K562 (cell line): ENCODE results near the gene MAPK4. TPM values are rescaled to one million over a fixed set of nuclear protein-coding genes. Genes with fewer than 3 reads are reported as not detected.

Source experiments
- ATAC-seq: fragments of 200-7000 bp; cut with Tn5 transposase; 3 replicates; pipeline ENCODE4 v1.9.1; 2020; ENCODE audit warnings: moderate library complexity
- BruUV-seq: library from RNA; stranded (reverse); fragments of 400-500 nt; replicated peaks from 2 replicates; lab custom pipeline; 2021; lab: Mats Ljungman, UMichigan
- CTCF ChIA-PET: fragments of 300-600 bp; formaldehyde crosslinking; extraction: SDS; loops from one replicate; lab custom pipeline; 2021; ENCODE audit warnings: low intra/inter-chr PET ratio; lab: Yijun Ruan, JAX
- POLR2A ChIA-PET: fragments of 300-600, 350-650 bp; sonication (Branson Sonifier 250); formaldehyde crosslinking; extraction: SDS; loops from one replicate; lab custom pipeline; 2021; ENCODE audit warnings: antibody characterized with exemption, inconsistent platforms; lab: Yijun Ruan, JAX
- DNase-seq, 4 experiments: peaks; one replicate each; pipeline versions ENCODE4 v3.0.0 to v3.0.0-alpha.2; 2011 to 2018; ENCODE audit warnings: low spot score in 3 of 4, mixed read lengths in 3 of 4; ENCODE audit errors: extremely low read depth in 1 of 4
- FAIRE-seq: peaks from 2 replicates; lab custom pipeline; 2011; peaks lifted over from hg19 to GRCh38; lab: Jason Lieb, UNC
- H2AFZ ChIP-seq: 2 replicates; pipeline ENCODE4 v1.6.0; 2011; ENCODE audit warnings: low read depth, low read length, control low read depth, inconsistent platforms
- H3K27ac ChIP-seq: fragments of 200-600 bp; 3 replicates; pipeline ENCODE4 v1.8.0; 2011; ENCODE audit warnings: low read depth, mild to moderate bottlenecking, control low read depth, inconsistent platforms, low read length, moderate library complexity, mixed read lengths; ENCODE audit errors: extremely low read depth
- H3K27me3 ChIP-seq, 2 experiments: fragments of 300-600 bp in 1 of 2; 2 replicates in 1 of 2; 3 replicates in 1 of 2; pipeline versions ENCODE4 v1.6.0 to v1.8.0; 2011; ENCODE audit warnings: inconsistent platforms in 2 of 2, low read length in 2 of 2, mild to moderate bottlenecking in 1 of 2, mixed read lengths in 1 of 2, moderate library complexity in 1 of 2; ENCODE audit not compliant: control insufficient read depth in 2 of 2, insufficient read depth in 2 of 2
- H3K36me3 ChIP-seq: fragments of 300-600 bp; 3 replicates; pipeline ENCODE4 v1.8.0; 2011; ENCODE audit warnings: mild to moderate bottlenecking, low read length, inconsistent platforms; ENCODE audit not compliant: control insufficient read depth, insufficient read depth
- H3K4me1 ChIP-seq, 2 experiments: fragments of 200-600 bp in 1 of 2; replicated peaks in 1 of 2; 2 replicates in 1 of 2; 3 replicates in 1 of 2; pipeline versions ENCODE4 v1.5.1 to v1.8.0; 2011; ENCODE audit warnings: inconsistent platforms in 2 of 2, low read length in 2 of 2, mild to moderate bottlenecking in 1 of 2, mixed read lengths in 1 of 2, moderate library complexity in 1 of 2; ENCODE audit not compliant: control insufficient read depth in 2 of 2, insufficient read depth in 2 of 2
- H3K4me2 ChIP-seq: 2 replicates; pipeline ENCODE4 v1.6.1; 2011; ENCODE audit warnings: low read length, control low read depth, inconsistent platforms, mixed read lengths; ENCODE audit not compliant: insufficient read depth
- H3K4me3 ChIP-seq: fragments of 200-600 bp; sonication (generic), shearing (Covaris generic); 2 replicates; pipeline ENCODE4 v1.5.1; 2016; ENCODE audit warnings: control low read depth, inconsistent platforms
- H3K79me2 ChIP-seq: fragments of 200-600 bp; 3 replicates; pipeline ENCODE4 v1.8.0; 2011; ENCODE audit warnings: low read length, inconsistent platforms; ENCODE audit not compliant: control insufficient read depth, insufficient read depth
- H3K9ac ChIP-seq, 2 experiments: 2 replicates each; pipeline versions ENCODE4 v1.6.0 to v1.6.1; 2011; ENCODE audit warnings: low read depth in 2 of 2, low read length in 2 of 2, control low read depth in 1 of 2, inconsistent platforms in 1 of 2, mild to moderate bottlenecking in 1 of 2, mixed read lengths in 1 of 2; ENCODE audit not compliant: insufficient read depth in 1 of 2
- H3K9me1 ChIP-seq: one replicate; pipeline ENCODE4 v1.6.0; 2011; ENCODE audit warnings: inconsistent platforms, mild to moderate bottlenecking, low read length, moderate library complexity; ENCODE audit not compliant: control insufficient read depth, insufficient read depth
- H3K9me3 ChIP-seq: replicated peaks from 2 replicates; pipeline ENCODE4 v1.5.1; 2011; ENCODE audit warnings: low read depth, low read length, inconsistent platforms; ENCODE audit not compliant: control insufficient read depth, insufficient read depth
- H4K20me1 ChIP-seq: replicated peaks from 2 replicates; pipeline ENCODE4 v1.6.1; 2011; ENCODE audit warnings: low read length, inconsistent platforms, mixed read lengths; ENCODE audit not compliant: control insufficient read depth, insufficient read depth
- ADNP ChIP-seq: fragments of 200-800 bp; sonication (Bioruptor generic); IDR thresholded peaks from 2 replicates; pipeline ENCODE4 v1.6.1; 2016; ENCODE audit warnings: missing genetic modification characterization, missing compliant biosample characterization
- CCNT2 ChIP-seq: IDR thresholded peaks from 2 replicates; pipeline ENCODE4 v1.6.1; 2011; ENCODE audit warnings: borderline replicate concordance, low read depth, mild to moderate bottlenecking, moderate library complexity, mixed read lengths, low read length; ENCODE audit not compliant: insufficient read length; ENCODE audit errors: extremely low read depth
- KDM5B ChIP-seq: fragments of 200-600 bp; sonication (generic); IDR thresholded peaks from 2 replicates; pipeline ENCODE4 v1.6.1; 2012; ENCODE audit warnings: low read depth, mild to moderate bottlenecking, moderate library complexity, low read length, control low read depth, inconsistent platforms; ENCODE audit not compliant: insufficient replicate concordance
- MNT ChIP-seq, 2 experiments: fragments of 450-650 bp; conservative IDR thresholded peaks; 2 replicates each; pipeline ENCODE4 v1.6.1; 2017; ENCODE audit warnings: mild to moderate bottlenecking in 2 of 2, moderate library complexity in 2 of 2
- NCOA6 ChIP-seq: fragments of 450-650 bp; IDR thresholded peaks from 2 replicates; pipeline ENCODE4 v1.6.1; 2017; ENCODE audit warnings: mild to moderate bottlenecking
- PTBP1 ChIP-seq: fragments of 200-400 bp; formaldehyde crosslinking; IDR thresholded peaks from 2 replicates; pipeline ENCODE4 v1.6.1; 2017; ENCODE audit warnings: low read depth, low read length
- RBFOX2 ChIP-seq: fragments of 200-400 bp; formaldehyde crosslinking; IDR thresholded peaks from 2 replicates; pipeline ENCODE4 v1.6.1; 2017; ENCODE audit warnings: low read depth, mild to moderate bottlenecking, low read length, moderate library complexity
- RBM15 ChIP-seq: fragments of 200-400 bp; formaldehyde crosslinking; IDR thresholded peaks from 2 replicates; pipeline ENCODE4 v1.6.1; 2018; ENCODE audit warnings: mild to moderate bottlenecking, low read length, moderate library complexity; ENCODE audit not compliant: insufficient read depth
- SIN3B ChIP-seq: fragments of 450-650 bp; IDR thresholded peaks from 2 replicates; pipeline ENCODE4 v1.6.1; 2017; ENCODE audit warnings: low read depth, mild to moderate bottlenecking, moderate library complexity
- SMARCE1 ChIP-seq: fragments of 450-650 bp; IDR thresholded peaks from 2 replicates; pipeline ENCODE4 v1.7.1; 2016; ENCODE audit warnings: mild to moderate bottlenecking
- SUPT5H ChIP-seq: fragments of 450-650 bp; IDR thresholded peaks from 2 replicates; pipeline ENCODE4 v1.6.1; 2016
- TOE1 ChIP-seq, 2 experiments: fragments of 450-650 bp in 1 of 2; sonication (generic) in 1 of 2; formaldehyde crosslinking in 1 of 2; IDR thresholded peaks; 2 replicates each; pipeline versions ENCODE4 v1.7.1 to v1.8.0; 2016 to 2022; ENCODE audit warnings: borderline replicate concordance in 2 of 2, mild to moderate bottlenecking in 2 of 2, antibody characterized with exemption in 1 of 2, inconsistent platforms in 1 of 2, low read depth in 1 of 2, missing genetic modification reagents in 1 of 2, moderate library complexity in 1 of 2
- ZNF140 ChIP-seq: fragments of 250-450 bp; sonication (Bioruptor Pico); IDR thresholded peaks from 2 replicates; pipeline ENCODE4 v1.8.0; 2021; ENCODE audit warnings: moderate library complexity, mild to moderate bottlenecking, inconsistent platforms
- ZNF780A ChIP-seq: fragments of 250-450 bp; sonication (Bioruptor Pico); IDR thresholded peaks from 2 replicates; pipeline ENCODE4 v1.5.0; 2021; ENCODE audit warnings: mild to moderate bottlenecking
- WGBS: fragments of 100-300 bp; shearing (Covaris generic); methylation state at CpG from one replicate; pipeline ENCODE4 v1.1.6; 2016; ENCODE audit warnings: low coverage, mixed read lengths; ENCODE audit not compliant: insufficient coverage; ENCODE audit errors: missing lambda C conversion rate; 5-methylcytosine and 5-hydroxymethylcytosine counted together
- in situ Hi-C: fragments of 300-500 bp; cut with MboI; formaldehyde crosslinking; loops from 4 replicates; pipeline ENCODE4 v1.15.0; 2018; ENCODE audit warnings: inconsistent platforms, mixed read lengths
- intact Hi-C: fragments of 100-400 bp; cut with micrococcal nuclease; formaldehyde crosslinking; loops from 2 replicates; pipeline ENCODE4 v1.14.2; 2022
- polyA plus RNA-seq, 8 experiments: library from polyadenylated mRNA; depleted of rRNA in 4 of 8; stranded (reverse) in 5 of 8; unstranded in 3 of 8; fragments of >200 nt; fragmentation: Nextera tagmentation in 2 of 8; fragmentation: Illumina TruSeq in 1 of 8; extraction: Ambion mirVana in 2 of 8; extraction: Trizol in 1 of 8; gene quantifications; 2 replicates each; pipeline versions ENCODE4 v1.2.1 to v1.2.3, GENCODE V29; 2011 to 2014; ENCODE audit warnings: inconsistent platforms in 1 of 8, missing spikeins in 1 of 8
- total RNA-seq, 7 experiments: library from RNA; depleted of rRNA in 6 of 7; stranded (reverse); fragments of >200 nt in 6 of 7; fragmentation: Illumina TruSeq in 2 of 7; extraction: Trizol in 2 of 7; gene quantifications; 2 replicates each; pipeline versions ENCODE4 v1.2.1 to v1.2.3, GENCODE V29; 2011 to 2021; ENCODE audit warnings: low replicate concordance in 1 of 7
- TF ChIP-seq, protein P1 (sequence below): fragments of 250-450 bp; sonication (Bioruptor Pico); IDR thresholded peaks from 2 replicates; pipeline ENCODE4 v1.4.0; 2020; ENCODE audit warnings: mild to moderate bottlenecking, moderate library complexity, borderline replicate concordance
- TF ChIP-seq, protein P2 (sequence below): fragments of 250-450 bp; sonication (Bioruptor Pico); IDR thresholded peaks from 2 replicates; pipeline ENCODE4 v1.8.0; 2021; ENCODE audit warnings: mild to moderate bottlenecking, moderate library complexity

The MAPK4 gene
- total and polyA plus RNA-seq, 9 of the 15 experiments (the other 6 are each of a cell fraction or from before 2014, with no cell fraction given) = not detected

DNA sequence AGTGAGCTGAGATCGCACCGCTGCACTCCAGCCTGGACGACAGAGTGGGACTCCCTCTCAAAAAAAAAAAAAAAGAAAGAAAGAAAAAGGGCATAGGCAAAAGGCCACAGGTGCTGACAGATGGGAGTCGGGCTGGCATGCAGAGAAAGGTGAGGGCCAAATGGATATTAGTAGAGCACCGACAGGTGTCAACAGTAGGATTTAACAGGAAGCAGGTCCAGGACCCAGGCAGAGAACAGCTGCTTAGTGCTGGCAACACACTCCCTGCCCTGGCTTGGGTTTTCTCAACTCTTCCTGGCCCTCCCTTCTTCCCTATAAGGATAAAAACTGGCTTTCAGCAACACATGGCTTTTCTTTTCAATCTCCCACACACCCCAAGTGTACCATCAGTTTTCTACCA lies 175.0 kb downstream of the MAPK4 start (continued):
- TF ChIP-seq MNT (conservative IDR thresholded peaks at IDR 0.05) (no peak), KDM5B (no peak), ZNF780A (CRISPR knock-in tag) (no peak)
- TF ChIP-seq, protein P1, sequence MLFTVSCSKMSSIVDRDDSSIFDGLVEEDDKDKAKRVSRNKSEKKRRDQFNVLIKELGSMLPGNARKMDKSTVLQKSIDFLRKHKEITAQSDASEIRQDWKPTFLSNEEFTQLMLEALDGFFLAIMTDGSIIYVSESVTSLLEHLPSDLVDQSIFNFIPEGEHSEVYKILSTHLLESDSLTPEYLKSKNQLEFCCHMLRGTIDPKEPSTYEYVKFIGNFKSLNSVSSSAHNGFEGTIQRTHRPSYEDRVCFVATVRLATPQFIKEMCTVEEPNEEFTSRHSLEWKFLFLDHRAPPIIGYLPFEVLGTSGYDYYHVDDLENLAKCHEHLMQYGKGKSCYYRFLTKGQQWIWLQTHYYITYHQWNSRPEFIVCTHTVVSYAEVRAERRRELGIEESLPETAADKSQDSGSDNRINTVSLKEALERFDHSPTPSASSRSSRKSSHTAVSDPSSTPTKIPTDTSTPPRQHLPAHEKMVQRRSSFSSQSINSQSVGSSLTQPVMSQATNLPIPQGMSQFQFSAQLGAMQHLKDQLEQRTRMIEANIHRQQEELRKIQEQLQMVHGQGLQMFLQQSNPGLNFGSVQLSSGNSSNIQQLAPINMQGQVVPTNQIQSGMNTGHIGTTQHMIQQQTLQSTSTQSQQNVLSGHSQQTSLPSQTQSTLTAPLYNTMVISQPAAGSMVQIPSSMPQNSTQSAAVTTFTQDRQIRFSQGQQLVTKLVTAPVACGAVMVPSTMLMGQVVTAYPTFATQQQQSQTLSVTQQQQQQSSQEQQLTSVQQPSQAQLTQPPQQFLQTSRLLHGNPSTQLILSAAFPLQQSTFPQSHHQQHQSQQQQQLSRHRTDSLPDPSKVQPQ = no peak

GRCh38 chr18:50737127-50737526 lies 177.2 kb downstream of the MAPK4 start:
- intact Hi-C loops (no loop called here), in situ Hi-C loops (no loop called here)
- POLR2A ChIA-PET = no interaction called here
- Histone ChIP-seq H2AFZ (no peak overlapping the region), H3K4me2 (no peak overlapping the region), H3K27me3 (peaks cover 0 to 11% of the 10 kb centered on the region in 2 experiments; a peak in 2 of 5 replicates), H4K20me1 (no peaks in the 10 kb centered on the region), H3K79me2 (no peaks in the 10 kb centered on the region), H3K27ac (no peak overlapping the region), H3K9me1 (no peaks in the 10 kb centered on the region), H3K9ac (no peak overlapping the region), H3K4me3 (no peak overlapping the region), H3K4me1 (no peaks in the 10 kb centered on the region; a peak in 1 of 5 replicates), H3K36me3 (no peaks in the 10 kb centered on the region), H3K9me3 (no peaks in the 10 kb centered on the region)
- ATAC-seq (no peak), DNase-seq (no peak), FAIRE-seq (no peak)
- WGBS = 0% methylated on average over 3 of the region's 3 CpGs
- CTCF ChIA-PET = no interaction called here
- BruUV-seq = no TSS peak
- TF ChIP-seq PTBP1 = no peak
- TF ChIP-seq, protein P2, sequence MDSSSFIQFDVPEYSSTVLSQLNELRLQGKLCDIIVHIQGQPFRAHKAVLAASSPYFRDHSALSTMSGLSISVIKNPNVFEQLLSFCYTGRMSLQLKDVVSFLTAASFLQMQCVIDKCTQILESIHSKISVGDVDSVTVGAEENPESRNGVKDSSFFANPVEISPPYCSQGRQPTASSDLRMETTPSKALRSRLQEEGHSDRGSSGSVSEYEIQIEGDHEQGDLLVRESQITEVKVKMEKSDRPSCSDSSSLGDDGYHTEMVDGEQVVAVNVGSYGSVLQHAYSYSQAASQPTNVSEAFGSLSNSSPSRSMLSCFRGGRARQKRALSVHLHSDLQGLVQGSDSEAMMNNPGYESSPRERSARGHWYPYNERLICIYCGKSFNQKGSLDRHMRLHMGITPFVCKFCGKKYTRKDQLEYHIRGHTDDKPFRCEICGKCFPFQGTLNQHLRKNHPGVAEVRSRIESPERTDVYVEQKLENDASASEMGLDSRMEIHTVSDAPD = no peak
- TF ChIP-seq ADNP (tag) = no peak
- TF ChIP-seq SUPT5H = no peak
- no peak for TF ChIP-seq CCNT2
- TF ChIP-seq SIN3B = no peak
- no peak for TF ChIP-seq ZNF140 (CRISPR knock-in tag)
- TF ChIP-seq TOE1 (IDR thresholded peaks at IDR 0.05; ENCODE audit: borderline replicate concordance) = no peak
- TF ChIP-seq TOE1 (CRISPR knock-in tag; IDR thresholded peaks at IDR 0.05; ENCODE audit: borderline replicate concordance, low read depth) = no peak
- no peak for TF ChIP-seq RBM15
- no peak for TF ChIP-seq NCOA6
- no peak for TF ChIP-seq RBFOX2
- no peak for TF ChIP-seq SMARCE1
